Stomach (tissue), 4 donors: ENCODE results near the gene PSMB11.

Experiments
- POLR2AphosphoS5 ChIP-seq, 3 donors: sonication (generic); formaldehyde crosslinking; IDR thresholded peaks; one replicate each; pipeline ENCODE4 v1.6.1; 2016; ENCODE audit warnings: antibody characterized with exemption in 3 of 3
- TF ChIP-seq, protein P1 (sequence below), 7 experiments: fragments of 450-650 bp in 4 of 7; fragments of 200-600 bp in 3 of 7; sonication (generic) in 3 of 7; IDR thresholded peaks; one replicate each; pipeline ENCODE4 v1.5.1; 2016 to 2019; ENCODE audit warnings: antibody characterized with exemption in 7 of 7, control low read depth in 2 of 7, mild to moderate bottlenecking in 1 of 7

DNA sequence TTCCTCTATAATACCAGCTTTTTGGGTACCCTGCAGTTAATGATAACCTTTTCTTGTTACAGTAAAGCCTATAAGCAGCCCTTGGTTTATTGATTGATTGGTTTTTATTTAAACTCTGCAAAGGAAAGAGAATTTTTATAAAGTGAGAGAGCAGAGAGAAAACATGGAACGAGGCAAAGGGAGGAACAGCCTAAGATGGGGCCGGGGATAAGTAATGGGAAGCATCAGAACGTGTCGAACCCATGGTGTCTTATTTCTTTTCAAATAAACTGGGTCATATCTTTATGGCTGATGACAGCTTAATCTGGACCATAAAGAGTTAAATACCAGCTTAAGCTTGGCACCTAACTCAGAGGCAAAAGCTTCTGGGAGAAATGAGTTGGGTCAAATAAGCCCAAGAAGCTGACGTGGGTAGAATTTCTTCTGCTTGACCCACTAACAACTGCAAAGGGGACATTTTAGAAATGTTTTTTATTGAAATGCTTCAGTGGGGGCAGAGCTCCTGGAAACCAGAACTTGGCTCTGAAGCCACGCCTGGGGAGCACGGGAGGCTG lies 20.0 kb upstream of the PSMB11 start:
- TF ChIP-seq, protein P1, sequence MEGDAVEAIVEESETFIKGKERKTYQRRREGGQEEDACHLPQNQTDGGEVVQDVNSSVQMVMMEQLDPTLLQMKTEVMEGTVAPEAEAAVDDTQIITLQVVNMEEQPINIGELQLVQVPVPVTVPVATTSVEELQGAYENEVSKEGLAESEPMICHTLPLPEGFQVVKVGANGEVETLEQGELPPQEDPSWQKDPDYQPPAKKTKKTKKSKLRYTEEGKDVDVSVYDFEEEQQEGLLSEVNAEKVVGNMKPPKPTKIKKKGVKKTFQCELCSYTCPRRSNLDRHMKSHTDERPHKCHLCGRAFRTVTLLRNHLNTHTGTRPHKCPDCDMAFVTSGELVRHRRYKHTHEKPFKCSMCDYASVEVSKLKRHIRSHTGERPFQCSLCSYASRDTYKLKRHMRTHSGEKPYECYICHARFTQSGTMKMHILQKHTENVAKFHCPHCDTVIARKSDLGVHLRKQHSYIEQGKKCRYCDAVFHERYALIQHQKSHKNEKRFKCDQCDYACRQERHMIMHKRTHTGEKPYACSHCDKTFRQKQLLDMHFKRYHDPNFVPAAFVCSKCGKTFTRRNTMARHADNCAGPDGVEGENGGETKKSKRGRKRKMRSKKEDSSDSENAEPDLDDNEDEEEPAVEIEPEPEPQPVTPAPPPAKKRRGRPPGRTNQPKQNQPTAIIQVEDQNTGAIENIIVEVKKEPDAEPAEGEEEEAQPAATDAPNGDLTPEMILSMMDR (IDR thresholded peaks at IDR 0.05): no peak
- no peak for TF ChIP-seq POLR2AphosphoS5 (IDR thresholded peaks at IDR 0.05)
